Keratinocyte (primary cell): Measurements from ENCODE around the gene MYO1D. TPM values are rescaled to one million over a fixed set of nuclear protein-coding genes. Genes with fewer than 3 reads are reported as not detected.

Source experiments
- DNase-seq: peaks from one replicate; pipeline ENCODE4 v3.0.0-alpha.2; 2011; ENCODE audit warnings: low read depth, missing footprints, low spot score
- FAIRE-seq: peaks from 2 replicates; lab custom pipeline; 2011; peaks lifted over from hg19 to GRCh38; lab: Jason Lieb, UNC
- H2AFZ ChIP-seq: 2 replicates; pipeline ENCODE4 v1.6.0; 2012; ENCODE audit warnings: low read length, control low read depth, inconsistent platforms; ENCODE audit not compliant: control insufficient read depth
- H3K27ac ChIP-seq: 2 replicates; pipeline ENCODE4 v1.5.1; 2011; ENCODE audit warnings: low read length; ENCODE audit not compliant: control insufficient read depth, insufficient read depth
- H3K27me3 ChIP-seq: 3 replicates; pipeline ENCODE4 v1.6.0; 2011; ENCODE audit warnings: low read length; ENCODE audit not compliant: control insufficient read depth, insufficient read depth; ENCODE audit errors: extremely low read depth
- H3K36me3 ChIP-seq, 2 experiments: 2 replicates in 1 of 2; 3 replicates in 1 of 2; pipeline ENCODE4 v1.5.1; 2011; ENCODE audit warnings: low read length in 2 of 2, mild to moderate bottlenecking in 1 of 2; ENCODE audit not compliant: control insufficient read depth in 2 of 2, insufficient read depth in 2 of 2; ENCODE audit errors: extremely low read depth in 1 of 2
- H3K4me1 ChIP-seq: 3 replicates; pipeline ENCODE4 v1.5.1; 2011; ENCODE audit warnings: low read length; ENCODE audit not compliant: control insufficient read depth, insufficient read depth; ENCODE audit errors: extremely low read depth
- H3K4me2 ChIP-seq: 3 replicates; pipeline ENCODE4 v1.6.0; 2011; ENCODE audit warnings: low read depth, low read length; ENCODE audit not compliant: control insufficient read depth, insufficient read depth; ENCODE audit errors: extremely low read depth
- H3K4me3 ChIP-seq, 3 experiments: fragments of 200-600 bp in 1 of 3; sonication (generic) in 1 of 3; 2 replicates in 2 of 3; 3 replicates in 1 of 3; pipeline ENCODE4 v1.5.1; 2011 to 2016; ENCODE audit warnings: low read length in 3 of 3, mild to moderate bottlenecking in 3 of 3, control low read depth in 2 of 3, inconsistent platforms in 1 of 3, low read depth in 1 of 3, mixed read lengths in 1 of 3, mixed run types in 1 of 3, moderate library complexity in 1 of 3; ENCODE audit not compliant: control insufficient read depth in 2 of 3, insufficient read depth in 2 of 3; ENCODE audit errors: extremely low read depth in 1 of 3
- H3K79me2 ChIP-seq: 2 replicates; pipeline ENCODE4 v1.6.0; 2012; ENCODE audit warnings: low read length; ENCODE audit not compliant: control insufficient read depth, insufficient read depth
- H3K9ac ChIP-seq: 3 replicates; pipeline ENCODE4 v1.6.0; 2011; ENCODE audit warnings: low read length; ENCODE audit not compliant: control insufficient read depth, insufficient read depth; ENCODE audit errors: extremely low read depth
- H3K9me1 ChIP-seq: 3 replicates; pipeline ENCODE4 v1.6.0; 2011; ENCODE audit warnings: low read length; ENCODE audit not compliant: control insufficient read depth, insufficient read depth; ENCODE audit errors: extremely low read depth
- H3K9me3 ChIP-seq: 2 replicates; pipeline ENCODE4 v1.5.1; 2012; ENCODE audit warnings: low read depth, low read length; ENCODE audit not compliant: control insufficient read depth
- H4K20me1 ChIP-seq: 3 replicates; pipeline ENCODE4 v1.6.0; 2011; ENCODE audit warnings: low read length; ENCODE audit not compliant: control insufficient read depth, insufficient read depth; ENCODE audit errors: extremely low read depth
- CTCF ChIP-seq, 3 experiments: IDR thresholded peaks in 1 of 3; conservative IDR thresholded peaks in 1 of 3; optimal IDR thresholded peaks in 1 of 3; 2 replicates in 2 of 3; 3 replicates in 1 of 3; pipeline versions ENCODE3 to v1.5.1; 2011; ENCODE audit warnings: low read length in 3 of 3, mild to moderate bottlenecking in 3 of 3, moderate library complexity in 2 of 3, control low read depth in 1 of 3, inconsistent platforms in 1 of 3; ENCODE audit not compliant: insufficient read depth in 2 of 3; ENCODE audit errors: extremely low read depth in 1 of 3
- EZH2 ChIP-seq: IDR thresholded peaks from one replicate; pipeline ENCODE4 v1.6.1; 2012; ENCODE audit warnings: inconsistent platforms, mild to moderate bottlenecking, low read length, moderate library complexity
- dilution Hi-C: fragments of 300-500 bp; cut with MboI; formaldehyde crosslinking; loops from one replicate; pipeline ENCODE4 v1.7.0; 2020; ENCODE audit warnings: low sequenced_read_pairs; ENCODE audit not compliant: extremely low pct_ligation_motif_present
- polyA plus RNA-seq, 5 experiments: library from polyadenylated mRNA; depleted of rRNA in 3 of 5; stranded (reverse) in 3 of 5; stranded (forward) in 1 of 5; unstranded in 1 of 5; fragments of >200 nt; gene quantifications; 1 replicate in 1 of 5; 2 replicates in 3 of 5; 3 replicates in 1 of 5; pipeline versions ENCODE4 v1.2.1 to v1.2.3, GENCODE V29; 2011 to 2012; ENCODE audit warnings: missing spikeins in 2 of 5, low read depth in 1 of 5, low replicate concordance in 1 of 5

Gene MYO1D
- polyA plus RNA-seq, 1 donor (not counting 4 experiments of a cell fraction or from before 2014, with no cell fraction given), result 33.7 TPM

GRCh38 chr17:32819035-32819434 is 57.9 kb downstream of the MYO1D start:
- DNase-seq, result no peak
- no peak overlapping the region for H3K27ac ChIP-seq
- no peak overlapping the region for H3K4me3 ChIP-seq
- no peaks in the 10 kb centered on the region for H3K27me3 ChIP-seq
- H3K4me2 ChIP-seq, result no peak overlapping the region
- no peak for FAIRE-seq
- H3K4me1 ChIP-seq, result peaks cover 5% of the 10 kb centered on the region
- H3K36me3 ChIP-seq, result no peaks in the 10 kb centered on the region
- H2AFZ ChIP-seq, result no peak overlapping the region
- no peaks in the 10 kb centered on the region for H4K20me1 ChIP-seq
- no peak overlapping the region for H3K9ac ChIP-seq
- no peaks in the 10 kb centered on the region for H3K9me1 ChIP-seq
- no peak for TF ChIP-seq CTCF (optimal IDR thresholded peaks at IDR 0.05 in 1 of 3, IDR thresholded peaks at IDR 0.05 in 1 of 3, conservative IDR thresholded peaks at IDR 0.05 in 1 of 3; ENCODE audit: extremely low read depth in 1 of 3, insufficient read depth in 2 of 3, low read length in 3 of 3)
- no peak for TF ChIP-seq EZH2
- no peaks in the 10 kb centered on the region for H3K9me3 ChIP-seq
- H3K79me2 ChIP-seq, result peaks cover 2% of the 10 kb centered on the region
- dilution Hi-C loops, result no loop called here

GRCh38 chr17:32815460-32815859 is 61.5 kb downstream of the MYO1D start:
- Histone ChIP-seq H3K36me3 (no peaks in the 10 kb centered on the region), H3K27ac (no peak overlapping the region), H3K4me1 (peaks cover 12% of the 10 kb centered on the region), H3K9ac (no peak overlapping the region), H3K9me1 (no peaks in the 10 kb centered on the region), H3K79me2 (no peaks in the 10 kb centered on the region), H3K27me3 (no peaks in the 10 kb centered on the region), H3K4me2 (no peak overlapping the region), H3K9me3 (no peaks in the 10 kb centered on the region), H4K20me1 (no peaks in the 10 kb centered on the region), H3K4me3 (no peak overlapping the region), H2AFZ (no peak overlapping the region)
- no peak for TF ChIP-seq CTCF (optimal IDR thresholded peaks at IDR 0.05 in 1 of 3, IDR thresholded peaks at IDR 0.05 in 1 of 3, conservative IDR thresholded peaks at IDR 0.05 in 1 of 3; ENCODE audit: extremely low read depth in 1 of 3, insufficient read depth in 2 of 3, low read length in 3 of 3)
- TF ChIP-seq EZH2, result no peak
- DNase-seq (no peak), FAIRE-seq (no peak)
- dilution Hi-C loops, result no loop called here
